Measurements from ENCODE around the gene ADGRG2.
A peak's percentile ranks its signal among the peaks of the same experiment; 100 is the strongest.
"Not testable (repeated sequence)": the region's sequence is repeated elsewhere in the genome, so short reads cannot be mapped to it uniquely, and the experiment has no call there.

Gene ADGRG2

GRCh38 chrX:18997916-18998315 lies 124.4 kb downstream of the ADGRG2 start:
- no peak for DNase-seq

- no peak for DNase-seq
Observed at GRCh38 chrX:18996536-18996935, 125.7 kb downstream of the ADGRG2 start.

GRCh38 chrX:18995221-18995620 lies 127.0 kb downstream of the ADGRG2 start:
- no peak for DNase-seq

GRCh38 chrX:18994713-18995112 lies 127.6 kb downstream of the ADGRG2 start:
- no peak for DNase-seq

- no peak for DNase-seq
Observed at GRCh38 chrX:18992829-18993228, 129.4 kb downstream of the ADGRG2 start.

GRCh38 chrX:18985186-18985435 lies 137.2 kb downstream of the ADGRG2 start:
- no peak for DNase-seq

- DNase-seq: peak; percentile 77
Observed at GRCh38 chrX:18984381-18985185, 137.7 kb downstream of the ADGRG2 start.

- DNase-seq: peak; percentile 19
Observed at GRCh38 chrX:18983666-18984380, 138.4 kb downstream of the ADGRG2 start, which contains the start of gene PHKA2. PHKA2 (minus strand) TSS chrX:18984114; CDS start chrX:18983932, 182 bp downstream.

GRCh38 chrX:18981124-18981807 lies 141.0 kb downstream of the ADGRG2 start:
- DNase-seq: no peak

GRCh38 chrX:18980262-18980661 lies 142.0 kb downstream of the ADGRG2 start:
- not testable (repeated sequence) for DNase-seq

GRCh38 chrX:18974993-18975392 lies 147.3 kb downstream of the ADGRG2 start:
- DNase-seq: no peak

GRCh38 chrX:18973527-18974192 lies 148.6 kb downstream of the ADGRG2 start:
- peak; percentile 26 for DNase-seq

GRCh38 chrX:18971506-18971905 lies 150.8 kb downstream of the ADGRG2 start:
- DNase-seq: no peak

GRCh38 chrX:18970465-18970864 lies 151.8 kb downstream of the ADGRG2 start:
- no peak for DNase-seq

GRCh38 chrX:18966624-18967023 lies 155.6 kb downstream of the ADGRG2 start:
- DNase-seq: no peak

- DNase-seq: no peak
Observed at GRCh38 chrX:18964901-18965300, 157.4 kb downstream of the ADGRG2 start.

- DNase-seq: peak; percentile 1
Observed at GRCh38 chrX:18964026-18964425, 158.2 kb downstream of the ADGRG2 start.

GRCh38 chrX:18962329-18962728 lies 159.9 kb downstream of the ADGRG2 start:
- DNase-seq: no peak

- no peak for DNase-seq
Observed at GRCh38 chrX:18961686-18962085, 160.6 kb downstream of the ADGRG2 start.

- no peak for DNase-seq
Observed at GRCh38 chrX:18956303-18957032, 165.8 kb downstream of the ADGRG2 start.

GRCh38 chrX:18955676-18956075 lies 166.6 kb downstream of the ADGRG2 start:
- no peak for DNase-seq

GRCh38 chrX:18951032-18951431 lies 171.2 kb downstream of the ADGRG2 start:
- no peak for DNase-seq

- DNase-seq: no peak
Observed at GRCh38 chrX:18949944-18950301, 172.3 kb downstream of the ADGRG2 start.

Data from NCI-H2171 treated with DMSO at 0.1 percent for 48 hours (cell line).